HepG2 (cell line): ENCODE data around the gene UNC5A. TPM values are rescaled to one million over a fixed set of nuclear protein-coding genes. Genes with fewer than 3 reads are reported as not detected.

Source experiments
- ATAC-seq: fragments of 200-7000 bp; cut with Tn5 transposase; 3 replicates; pipeline ENCODE4 v1.9.1; 2020; ENCODE audit warnings: mild to moderate bottlenecking, moderate library complexity
- BruUV-seq: library from RNA; stranded (reverse); fragments of 400-500 nt; replicated peaks from 2 replicates; lab custom pipeline; 2021; lab: Mats Ljungman, UMichigan
- CTCF ChIA-PET: fragments of 300-600 bp; formaldehyde crosslinking; extraction: SDS; loops from one replicate; lab custom pipeline; 2021; ENCODE audit warnings: low total read pairs, inconsistent platforms, low intra/inter-chr PET ratio; lab: Yijun Ruan, JAX
- POLR2A ChIA-PET: fragments of 350-600 bp; sonication (Branson Sonifier 250); formaldehyde crosslinking; loops from one replicate; lab custom pipeline; 2020; ENCODE audit warnings: antibody characterized with exemption, inconsistent platforms; lab: Yijun Ruan, JAX
- DNase-seq: peaks from one replicate; pipeline ENCODE4 v3.0.0-alpha.2; 2015; ENCODE audit warnings: low spot score
- FAIRE-seq: peaks from 3 replicates; lab custom pipeline; 2011; peaks lifted over from hg19 to GRCh38; lab: Jason Lieb, UNC
- H2AFZ ChIP-seq: one replicate; pipeline ENCODE4 v1.6.1; 2011; ENCODE audit warnings: low read length, inconsistent platforms
- H3K27ac ChIP-seq: fragments of 300-600 bp; 3 replicates; pipeline ENCODE4 v1.8.0; 2011; ENCODE audit warnings: mixed run types, mild to moderate bottlenecking, mixed read lengths, low read length, inconsistent platforms; ENCODE audit not compliant: insufficient read depth; ENCODE audit errors: extremely low read length
- H3K27me3 ChIP-seq, 2 experiments: fragments of 200-600 bp in 1 of 2; 2 replicates in 1 of 2; 3 replicates in 1 of 2; pipeline versions ENCODE4 v1.6.0 to v1.8.0; 2011; ENCODE audit warnings: low read length in 2 of 2, mild to moderate bottlenecking in 2 of 2, moderate library complexity in 2 of 2, inconsistent platforms in 1 of 2; ENCODE audit not compliant: insufficient read depth in 2 of 2, control insufficient read depth in 1 of 2
- H3K36me3 ChIP-seq, 2 experiments: fragments of 200-600 bp in 1 of 2; replicated peaks in 1 of 2; 2 replicates in 1 of 2; 3 replicates in 1 of 2; pipeline versions ENCODE4 v1.5.1 to v1.8.0; 2011; ENCODE audit warnings: low read length in 2 of 2, inconsistent platforms in 1 of 2; ENCODE audit not compliant: insufficient read depth in 2 of 2, control insufficient read depth in 1 of 2
- H3K4me1 ChIP-seq: 2 replicates; pipeline ENCODE4 v1.5.1; 2012; ENCODE audit warnings: low read length, inconsistent platforms; ENCODE audit not compliant: insufficient read depth
- H3K4me2 ChIP-seq: 2 replicates; pipeline ENCODE4 v1.6.0; 2011; ENCODE audit warnings: low read depth, low read length, inconsistent platforms
- H3K4me3 ChIP-seq, 3 experiments: fragments of 200-600 bp in 1 of 3; sonication (generic), shearing (Covaris generic) in 1 of 3; replicated peaks in 1 of 3; 2 replicates each; pipeline ENCODE4 v1.5.1; 2011 to 2016; ENCODE audit warnings: low read length in 3 of 3, inconsistent platforms in 2 of 3, low read depth in 2 of 3, mild to moderate bottlenecking in 2 of 3, control low read depth in 1 of 3, mixed read lengths in 1 of 3; ENCODE audit not compliant: insufficient read depth in 1 of 3
- H3K79me2 ChIP-seq: one replicate; pipeline ENCODE4 v1.6.1; 2011; ENCODE audit warnings: low read length, inconsistent platforms; ENCODE audit not compliant: insufficient read depth
- H3K9ac ChIP-seq: 2 replicates; pipeline ENCODE4 v1.6.0; 2011; ENCODE audit warnings: mild to moderate bottlenecking, low read depth, low read length, inconsistent platforms; ENCODE audit not compliant: insufficient read depth
- H3K9me3 ChIP-seq: 2 replicates; pipeline ENCODE4 v1.5.1; 2012; ENCODE audit warnings: mild to moderate bottlenecking, low read length
- H4K20me1 ChIP-seq: 2 replicates; pipeline ENCODE4 v1.6.0; 2011; ENCODE audit warnings: inconsistent platforms, mild to moderate bottlenecking, low read length, moderate library complexity; ENCODE audit not compliant: insufficient read depth
- BCL3 ChIP-seq: sonication (generic); formaldehyde crosslinking; IDR thresholded peaks from 2 replicates; pipeline ENCODE4 v1.5.1; 2020; ENCODE audit warnings: mild to moderate bottlenecking, missing genetic modification reagents, moderate library complexity
- E2F2 ChIP-seq: sonication (generic); formaldehyde crosslinking; IDR thresholded peaks from 2 replicates; pipeline ENCODE4 v1.4.0; 2020; ENCODE audit warnings: missing genetic modification reagents, borderline replicate concordance
- ETS1 ChIP-seq: sonication (generic); formaldehyde crosslinking; IDR thresholded peaks from 2 replicates; pipeline ENCODE4 v1.4.0; 2020; ENCODE audit warnings: missing genetic modification reagents
- HNF1B ChIP-seq: sonication (generic); formaldehyde crosslinking; IDR thresholded peaks from 2 replicates; pipeline ENCODE4 v1.5.1; 2020; ENCODE audit warnings: mild to moderate bottlenecking, moderate library complexity, missing genetic modification reagents
- MAFF ChIP-seq: IDR thresholded peaks from 2 replicates; pipeline ENCODE4 v1.6.1; 2011; ENCODE audit warnings: low read depth, low read length, improper control_type of control experiment
- MZF1 ChIP-seq: sonication (generic); formaldehyde crosslinking; IDR thresholded peaks from 2 replicates; pipeline ENCODE4 v1.8.1; 2023; ENCODE audit warnings: mild to moderate bottlenecking, missing genetic modification reagents, borderline replicate concordance
- NFRKB ChIP-seq: fragments of 450-650 bp; IDR thresholded peaks from 2 replicates; pipeline ENCODE4 v1.6.1; 2017
- PAF1 ChIP-seq: IDR thresholded peaks from 2 replicates; pipeline ENCODE4 v1.6.1; 2016; ENCODE audit warnings: missing genetic modification reagents, missing compliant biosample characterization
- SAP130 ChIP-seq: IDR thresholded peaks from 2 replicates; pipeline ENCODE4 v1.6.1; 2016; ENCODE audit warnings: low read depth
- WIZ ChIP-seq: sonication (generic); formaldehyde crosslinking; IDR thresholded peaks from 2 replicates; pipeline ENCODE4 v1.5.1; 2020; ENCODE audit warnings: mild to moderate bottlenecking, missing genetic modification reagents
- ZNF3 ChIP-seq: IDR thresholded peaks from 2 replicates; pipeline ENCODE4 v1.7.0; 2017; ENCODE audit warnings: inconsistent platforms
- ZNF512 ChIP-seq: sonication (generic); formaldehyde crosslinking; IDR thresholded peaks from 2 replicates; pipeline ENCODE4 v1.4.0; 2020; ENCODE audit warnings: mild to moderate bottlenecking, missing genetic modification reagents
- ZNF749 ChIP-seq: sonication (generic); formaldehyde crosslinking; IDR thresholded peaks from 2 replicates; pipeline ENCODE4 v1.8.0; 2022; ENCODE audit warnings: mild to moderate bottlenecking, missing genetic modification reagents, moderate library complexity, borderline replicate concordance
- WGBS: methylation state at CpG from one replicate; pipeline ENCODE4 v1.1.6; 2017; ENCODE audit warnings: low lambda C conversion rate; 5-methylcytosine and 5-hydroxymethylcytosine counted together
- in situ Hi-C: cut with HindIII; loops from 2 replicates; pipeline ENCODE4 v1.10.0; 2017; ENCODE audit warnings: low pct_unique_long_range_greater_than_20kb; ENCODE audit not compliant: extremely low pct_ligation_motif_present
- intact Hi-C: fragments of 100-400 bp; cut with micrococcal nuclease; formaldehyde crosslinking; loops from one replicate; pipeline ENCODE4 v1.10.0; 2022; ENCODE audit not compliant: unreplicated experiment
- polyA plus RNA-seq, 8 experiments: library from polyadenylated mRNA; depleted of rRNA in 3 of 8; stranded (reverse) in 7 of 8; unstranded in 1 of 8; fragments of >200 nt; fragmentation: Illumina TruSeq in 4 of 8; extraction: Trizol in 4 of 8; gene quantifications; 2 replicates each; pipeline versions ENCODE4 v1.2.1 to v1.2.3, GENCODE V29; 2011 to 2016; ENCODE audit warnings: low read depth in 4 of 8, missing spikeins in 1 of 8, mixed read lengths in 1 of 8; ENCODE audit not compliant: insufficient read depth in 1 of 8
- total RNA-seq, 5 experiments: library from RNA; depleted of rRNA; stranded (reverse); fragments of >200 nt; fragmentation: Illumina TruSeq; extraction: Trizol; gene quantifications; 2 replicates each; pipeline ENCODE4 v1.2.3, GENCODE V29; 2016; ENCODE audit warnings: low read depth in 1 of 5

UNC5A gene
- total and polyA plus RNA-seq, 2 of the 13 experiments (the other 11 are each of a cell fraction or from before 2014, with no cell fraction given): not detected

GRCh38 chr5:176802116-176802784 lies 8.1 kb upstream of the UNC5A start:
- Histone ChIP-seq H3K27ac (no peak overlapping the region), H3K4me2 (no peak overlapping the region), H3K27me3 (peaks cover 3 to 29% of the 10 kb centered on the region in 2 experiments; a peak in 4 of 5 replicates), H4K20me1 (no peaks in the 10 kb centered on the region), H2AFZ (no peak overlapping the region), H3K36me3 (no peaks in the 10 kb centered on the region), H3K4me1 (no peaks in the 10 kb centered on the region), H3K4me3 (no peak overlapping the region), H3K79me2 (no peaks in the 10 kb centered on the region), H3K9me3 (no peaks in the 10 kb centered on the region), H3K9ac (no peak overlapping the region)
- no peak for FAIRE-seq
- no TSS peak for BruUV-seq
- POLR2A ChIA-PET: no interaction called here
- 13% methylated on average over 3 of the region's 8 CpGs for WGBS
- intact Hi-C loops (no loop called here), in situ Hi-C loops (no loop called here)
- DNase-seq: no peak
- CTCF ChIA-PET: no interaction called here
- no peak for ATAC-seq
- TF ChIP-seq SAP130 (CRISPR knock-in tag): no peak
- TF ChIP-seq ZNF749 (CRISPR knock-in tag): no peak
- TF ChIP-seq ZNF512 (CRISPR knock-in tag): no peak
- no peak for TF ChIP-seq MAFF
- TF ChIP-seq BCL3 (CRISPR knock-in tag): no peak
- no peak for TF ChIP-seq ETS1 (CRISPR knock-in tag)
- no peak for TF ChIP-seq E2F2 (CRISPR knock-in tag)
- no peak for TF ChIP-seq NFRKB
- TF ChIP-seq WIZ (CRISPR knock-in tag): no peak
- no peak for TF ChIP-seq MZF1 (CRISPR knock-in tag)
- no peak for TF ChIP-seq PAF1
- TF ChIP-seq ZNF3 (CRISPR knock-in tag): no peak
- TF ChIP-seq HNF1B (CRISPR knock-in tag): no peak
